ENCODE measurements around the gene CBX7.

Gene CBX7

GRCh38 chr22:39144101-39144767 lies 8.2 kb downstream of the CBX7 start:
- 29 to 40% methylated on average over 12 to 18 of the region's 22 CpGs for WGBS, 2 experiments (ENCODE audit: insufficient coverage in 2 of 2)
- no peaks in the 10 kb centered on the region for H3K36me3 ChIP-seq (ENCODE audit: control insufficient read depth, insufficient read depth, low read length)
- no peak overlapping the region for H3K27ac ChIP-seq (ENCODE audit: low read depth, low read length, severe bottlenecking)
- H3K4me1 ChIP-seq (ENCODE audit: control insufficient read depth, insufficient read depth, low read length, poor library complexity, severe bottlenecking), result peaks cover 4% of the 10 kb centered on the region
- H3K4me3 ChIP-seq (ENCODE audit: extremely low read depth, insufficient read depth, low read length, poor library complexity, severe bottlenecking), result peak overlapping the region; percentile 76
- no peaks in the 10 kb centered on the region for H3K9me3 ChIP-seq (ENCODE audit: control insufficient read depth, low read length)

- H3K27ac ChIP-seq (ENCODE audit: low read depth, low read length, severe bottlenecking), result no peak overlapping the region
- no peak overlapping the region for H3K4me3 ChIP-seq (ENCODE audit: extremely low read depth, insufficient read depth, low read length, poor library complexity, severe bottlenecking)
- H3K9me3 ChIP-seq (ENCODE audit: control insufficient read depth, low read length), result no peaks in the 10 kb centered on the region
- WGBS, 2 experiments (ENCODE audit: insufficient coverage in 2 of 2), result 93 to 98% methylated on average over 6 to 10 of the region's 14 CpGs
- H3K4me1 ChIP-seq (ENCODE audit: control insufficient read depth, insufficient read depth, low read length, poor library complexity, severe bottlenecking), result peaks cover 4% of the 10 kb centered on the region
- H3K36me3 ChIP-seq (ENCODE audit: control insufficient read depth, insufficient read depth, low read length), result no peaks in the 10 kb centered on the region
Observed at GRCh38 chr22:39142088-39142680, 10.3 kb downstream of the CBX7 start.

GRCh38 chr22:39139933-39140332 lies 12.5 kb downstream of the CBX7 start:
- Histone ChIP-seq H3K27ac (ENCODE audit: low read depth, low read length, severe bottlenecking) (no peak overlapping the region), H3K4me1 (ENCODE audit: control insufficient read depth, insufficient read depth, low read length, poor library complexity, severe bottlenecking) (no peaks in the 10 kb centered on the region), H3K4me3 (ENCODE audit: extremely low read depth, insufficient read depth, low read length, poor library complexity, severe bottlenecking) (no peak overlapping the region), H3K9me3 (ENCODE audit: control insufficient read depth, low read length) (no peaks in the 10 kb centered on the region), H3K36me3 (ENCODE audit: control insufficient read depth, insufficient read depth, low read length) (no peaks in the 10 kb centered on the region)
- 75 to 96% methylated on average over 3 to 4 of the region's 7 CpGs for WGBS, 2 experiments (ENCODE audit: insufficient coverage in 2 of 2)

- H3K4me1 ChIP-seq (ENCODE audit: control insufficient read depth, insufficient read depth, low read length, poor library complexity, severe bottlenecking), result no peaks in the 10 kb centered on the region
- no peaks in the 10 kb centered on the region for H3K9me3 ChIP-seq (ENCODE audit: control insufficient read depth, low read length)
- H3K27ac ChIP-seq (ENCODE audit: low read depth, low read length, severe bottlenecking), result no peak overlapping the region
- no peaks in the 10 kb centered on the region for H3K36me3 ChIP-seq (ENCODE audit: control insufficient read depth, insufficient read depth, low read length)
- 69 to 75% methylated on average over 4 to 11 of the region's 14 CpGs for WGBS, 2 experiments (ENCODE audit: insufficient coverage in 2 of 2)
- no peak overlapping the region for H3K4me3 ChIP-seq (ENCODE audit: extremely low read depth, insufficient read depth, low read length, poor library complexity, severe bottlenecking)
Observed at GRCh38 chr22:39138357-39138997, 14.0 kb downstream of the CBX7 start.

- Histone ChIP-seq H3K4me3 (ENCODE audit: extremely low read depth, insufficient read depth, low read length, poor library complexity, severe bottlenecking) (no peak overlapping the region), H3K27ac (ENCODE audit: low read depth, low read length, severe bottlenecking) (no peak overlapping the region), H3K4me1 (ENCODE audit: control insufficient read depth, insufficient read depth, low read length, poor library complexity, severe bottlenecking) (peaks cover 3% of the 10 kb centered on the region), H3K36me3 (ENCODE audit: control insufficient read depth, insufficient read depth, low read length) (no peaks in the 10 kb centered on the region), H3K9me3 (ENCODE audit: control insufficient read depth, low read length) (no peaks in the 10 kb centered on the region)
- 81 to 90% methylated on average over 6 to 8 of the region's 8 CpGs for WGBS, 2 experiments (ENCODE audit: insufficient coverage in 2 of 2)
Observed at GRCh38 chr22:39136317-39136716, 16.2 kb downstream of the CBX7 start.

- peaks cover 13% of the 10 kb centered on the region for H3K4me1 ChIP-seq (ENCODE audit: control insufficient read depth, insufficient read depth, low read length, poor library complexity, severe bottlenecking)
- WGBS, 2 experiments (ENCODE audit: insufficient coverage in 2 of 2), result 51 to 55% methylated on average over 11 to 12 of the region's 15 CpGs
- no peak overlapping the region for H3K27ac ChIP-seq (ENCODE audit: low read depth, low read length, severe bottlenecking)
- H3K36me3 ChIP-seq (ENCODE audit: control insufficient read depth, insufficient read depth, low read length), result no peaks in the 10 kb centered on the region
- no peak overlapping the region for H3K4me3 ChIP-seq (ENCODE audit: extremely low read depth, insufficient read depth, low read length, poor library complexity, severe bottlenecking)
- no peaks in the 10 kb centered on the region for H3K9me3 ChIP-seq (ENCODE audit: control insufficient read depth, low read length)
Observed at GRCh38 chr22:39135092-39135896, 17.2 kb downstream of the CBX7 start.

GRCh38 chr22:39134366-39135091 lies 18.0 kb downstream of the CBX7 start:
- Histone ChIP-seq H3K4me3 (ENCODE audit: extremely low read depth, insufficient read depth, low read length, poor library complexity, severe bottlenecking) (no peak overlapping the region), H3K36me3 (ENCODE audit: control insufficient read depth, insufficient read depth, low read length) (no peaks in the 10 kb centered on the region), H3K9me3 (ENCODE audit: control insufficient read depth, low read length) (no peaks in the 10 kb centered on the region), H3K4me1 (ENCODE audit: control insufficient read depth, insufficient read depth, low read length, poor library complexity, severe bottlenecking) (peaks cover 18% of the 10 kb centered on the region), H3K27ac (ENCODE audit: low read depth, low read length, severe bottlenecking) (no peak overlapping the region)
- WGBS, 2 experiments (ENCODE audit: insufficient coverage in 2 of 2), result 92 to 93% methylated on average over 25 to 30 of the region's 35 CpGs

GRCh38 chr22:39133871-39134270 lies 18.6 kb downstream of the CBX7 start:
- WGBS, 2 experiments (ENCODE audit: insufficient coverage in 2 of 2), result 94% methylated on average over 15 to 16 of the region's 17 CpGs
- H3K4me1 ChIP-seq (ENCODE audit: control insufficient read depth, insufficient read depth, low read length, poor library complexity, severe bottlenecking), result peaks cover 18% of the 10 kb centered on the region
- no peak overlapping the region for H3K4me3 ChIP-seq (ENCODE audit: extremely low read depth, insufficient read depth, low read length, poor library complexity, severe bottlenecking)
- no peaks in the 10 kb centered on the region for H3K36me3 ChIP-seq (ENCODE audit: control insufficient read depth, insufficient read depth, low read length)
- no peaks in the 10 kb centered on the region for H3K9me3 ChIP-seq (ENCODE audit: control insufficient read depth, low read length)
- no peak overlapping the region for H3K27ac ChIP-seq (ENCODE audit: low read depth, low read length, severe bottlenecking)

- H3K27ac ChIP-seq (ENCODE audit: low read depth, low read length, severe bottlenecking), result no peak overlapping the region
- H3K36me3 ChIP-seq (ENCODE audit: control insufficient read depth, insufficient read depth, low read length), result no peaks in the 10 kb centered on the region
- H3K4me1 ChIP-seq (ENCODE audit: control insufficient read depth, insufficient read depth, low read length, poor library complexity, severe bottlenecking), result peaks cover 18% of the 10 kb centered on the region
- H3K9me3 ChIP-seq (ENCODE audit: control insufficient read depth, low read length), result no peaks in the 10 kb centered on the region
- no peak overlapping the region for H3K4me3 ChIP-seq (ENCODE audit: extremely low read depth, insufficient read depth, low read length, poor library complexity, severe bottlenecking)
- 94 to 96% methylated on average over 18 to 20 of the region's 22 CpGs for WGBS, 2 experiments (ENCODE audit: insufficient coverage in 2 of 2)
Observed at GRCh38 chr22:39132871-39133524, 19.5 kb downstream of the CBX7 start.

- Histone ChIP-seq H3K27ac (ENCODE audit: low read depth, low read length, severe bottlenecking) (no peak overlapping the region), H3K4me3 (ENCODE audit: extremely low read depth, insufficient read depth, low read length, poor library complexity, severe bottlenecking) (no peak overlapping the region), H3K4me1 (ENCODE audit: control insufficient read depth, insufficient read depth, low read length, poor library complexity, severe bottlenecking) (peaks cover 18% of the 10 kb centered on the region), H3K36me3 (ENCODE audit: control insufficient read depth, insufficient read depth, low read length) (no peaks in the 10 kb centered on the region), H3K9me3 (ENCODE audit: control insufficient read depth, low read length) (no peaks in the 10 kb centered on the region)
- WGBS, 2 experiments (ENCODE audit: insufficient coverage in 2 of 2), result 84 to 100% methylated on average over 4 of the region's 6 CpGs
Observed at GRCh38 chr22:39132281-39132680, 20.2 kb downstream of the CBX7 start.

Measured in mesodermal cell (in vitro differentiated cells).